ENCODE measurements around the gene SYPL1.

GRCh38 chr7:106071356-106071998, 40.6 kb downstream of the SYPL1 start:
- TF ChIP-seq, protein P1, sequence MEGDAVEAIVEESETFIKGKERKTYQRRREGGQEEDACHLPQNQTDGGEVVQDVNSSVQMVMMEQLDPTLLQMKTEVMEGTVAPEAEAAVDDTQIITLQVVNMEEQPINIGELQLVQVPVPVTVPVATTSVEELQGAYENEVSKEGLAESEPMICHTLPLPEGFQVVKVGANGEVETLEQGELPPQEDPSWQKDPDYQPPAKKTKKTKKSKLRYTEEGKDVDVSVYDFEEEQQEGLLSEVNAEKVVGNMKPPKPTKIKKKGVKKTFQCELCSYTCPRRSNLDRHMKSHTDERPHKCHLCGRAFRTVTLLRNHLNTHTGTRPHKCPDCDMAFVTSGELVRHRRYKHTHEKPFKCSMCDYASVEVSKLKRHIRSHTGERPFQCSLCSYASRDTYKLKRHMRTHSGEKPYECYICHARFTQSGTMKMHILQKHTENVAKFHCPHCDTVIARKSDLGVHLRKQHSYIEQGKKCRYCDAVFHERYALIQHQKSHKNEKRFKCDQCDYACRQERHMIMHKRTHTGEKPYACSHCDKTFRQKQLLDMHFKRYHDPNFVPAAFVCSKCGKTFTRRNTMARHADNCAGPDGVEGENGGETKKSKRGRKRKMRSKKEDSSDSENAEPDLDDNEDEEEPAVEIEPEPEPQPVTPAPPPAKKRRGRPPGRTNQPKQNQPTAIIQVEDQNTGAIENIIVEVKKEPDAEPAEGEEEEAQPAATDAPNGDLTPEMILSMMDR (IDR thresholded peaks at IDR 0.05; ENCODE audit: insufficient read depth, low read length), result no peak
- peak; percentile 81 for TF ChIP-seq POLR2AphosphoS5 (IDR thresholded peaks at IDR 0.05; ENCODE audit: low read depth)
- TF ChIP-seq, protein P2, sequence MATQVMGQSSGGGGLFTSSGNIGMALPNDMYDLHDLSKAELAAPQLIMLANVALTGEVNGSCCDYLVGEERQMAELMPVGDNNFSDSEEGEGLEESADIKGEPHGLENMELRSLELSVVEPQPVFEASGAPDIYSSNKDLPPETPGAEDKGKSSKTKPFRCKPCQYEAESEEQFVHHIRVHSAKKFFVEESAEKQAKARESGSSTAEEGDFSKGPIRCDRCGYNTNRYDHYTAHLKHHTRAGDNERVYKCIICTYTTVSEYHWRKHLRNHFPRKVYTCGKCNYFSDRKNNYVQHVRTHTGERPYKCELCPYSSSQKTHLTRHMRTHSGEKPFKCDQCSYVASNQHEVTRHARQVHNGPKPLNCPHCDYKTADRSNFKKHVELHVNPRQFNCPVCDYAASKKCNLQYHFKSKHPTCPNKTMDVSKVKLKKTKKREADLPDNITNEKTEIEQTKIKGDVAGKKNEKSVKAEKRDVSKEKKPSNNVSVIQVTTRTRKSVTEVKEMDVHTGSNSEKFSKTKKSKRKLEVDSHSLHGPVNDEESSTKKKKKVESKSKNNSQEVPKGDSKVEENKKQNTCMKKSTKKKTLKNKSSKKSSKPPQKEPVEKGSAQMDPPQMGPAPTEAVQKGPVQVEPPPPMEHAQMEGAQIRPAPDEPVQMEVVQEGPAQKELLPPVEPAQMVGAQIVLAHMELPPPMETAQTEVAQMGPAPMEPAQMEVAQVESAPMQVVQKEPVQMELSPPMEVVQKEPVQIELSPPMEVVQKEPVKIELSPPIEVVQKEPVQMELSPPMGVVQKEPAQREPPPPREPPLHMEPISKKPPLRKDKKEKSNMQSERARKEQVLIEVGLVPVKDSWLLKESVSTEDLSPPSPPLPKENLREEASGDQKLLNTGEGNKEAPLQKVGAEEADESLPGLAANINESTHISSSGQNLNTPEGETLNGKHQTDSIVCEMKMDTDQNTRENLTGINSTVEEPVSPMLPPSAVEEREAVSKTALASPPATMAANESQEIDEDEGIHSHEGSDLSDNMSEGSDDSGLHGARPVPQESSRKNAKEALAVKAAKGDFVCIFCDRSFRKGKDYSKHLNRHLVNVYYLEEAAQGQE (IDR thresholded peaks at IDR 0.05; ENCODE audit: insufficient replicate concordance, low read depth), result peak; percentile 34

Data from HL-60 (cell line).